ENCODE data around the gene CTNNA3.
"Not testable (repeated sequence)": the region's sequence is repeated elsewhere in the genome, so short reads cannot be mapped to it uniquely, and the experiment has no call there.

The CTNNA3 gene

GRCh38 chr10:67401711-67402110 lies 294.3 kb downstream of the CTNNA3 start:
- Histone ChIP-seq H3K9ac (ENCODE audit: low read depth, low read length) (no peak overlapping the region), H3K4me1 (ENCODE audit: insufficient read depth, low read length) (peaks cover 20% of the 10 kb centered on the region), H3K27ac (ENCODE audit: low read length) (no peak overlapping the region), H3K4me3 (ENCODE audit: low read length) (peak overlapping the region; percentile 30; the same call in 1 of the 2 replicates), H3K9me3 (ENCODE audit: insufficient read depth, low read depth, low read length) (peaks cover 13% of the 10 kb centered on the region; the same call in 1 of the 2 replicates), H3K36me3 (ENCODE audit: insufficient read depth, low read depth, low read length) (no peaks in the 10 kb centered on the region), H3K27me3 (ENCODE audit: insufficient read depth, low read length) (no peaks in the 10 kb centered on the region)

- peaks cover 20% of the 10 kb centered on the region for H3K4me1 ChIP-seq (ENCODE audit: insufficient read depth, low read length)
- H3K9ac ChIP-seq (ENCODE audit: low read depth, low read length), result peak overlapping the region; percentile 41; the same call in 1 of the 2 replicates
- not testable (repeated sequence) for H3K9me3 ChIP-seq (ENCODE audit: insufficient read depth, low read depth, low read length); H3K36me3 ChIP-seq (ENCODE audit: insufficient read depth, low read depth, low read length); H3K27ac ChIP-seq (ENCODE audit: low read length); H3K27me3 ChIP-seq (ENCODE audit: insufficient read depth, low read length)
- H3K4me3 ChIP-seq (ENCODE audit: low read length), result peak overlapping the region; percentile 61
Observed at GRCh38 chr10:67386841-67387533, 309.0 kb downstream of the CTNNA3 start.

GRCh38 chr10:67386260-67386659 lies 309.7 kb downstream of the CTNNA3 start:
- H3K9ac ChIP-seq (ENCODE audit: low read depth, low read length), result no peak overlapping the region
- H3K36me3 ChIP-seq (ENCODE audit: insufficient read depth, low read depth, low read length), result no peaks in the 10 kb centered on the region
- no peak overlapping the region for H3K27ac ChIP-seq (ENCODE audit: low read length)
- H3K9me3 ChIP-seq (ENCODE audit: insufficient read depth, low read depth, low read length), result no peaks in the 10 kb centered on the region
- H3K27me3 ChIP-seq (ENCODE audit: insufficient read depth, low read length), result no peaks in the 10 kb centered on the region
- H3K4me3 ChIP-seq (ENCODE audit: low read length), result peak overlapping the region; percentile 61
- H3K4me1 ChIP-seq (ENCODE audit: insufficient read depth, low read length), result peaks cover 20% of the 10 kb centered on the region

GRCh38 chr10:67385566-67385965 lies 310.4 kb downstream of the CTNNA3 start:
- no peak overlapping the region for H3K27ac ChIP-seq (ENCODE audit: low read length)
- no peaks in the 10 kb centered on the region for H3K27me3 ChIP-seq (ENCODE audit: insufficient read depth, low read length)
- no peaks in the 10 kb centered on the region for H3K36me3 ChIP-seq (ENCODE audit: insufficient read depth, low read depth, low read length)
- H3K4me1 ChIP-seq (ENCODE audit: insufficient read depth, low read length), result peaks cover 20% of the 10 kb centered on the region
- H3K9me3 ChIP-seq (ENCODE audit: insufficient read depth, low read depth, low read length), result no peaks in the 10 kb centered on the region
- H3K4me3 ChIP-seq (ENCODE audit: low read length), result no peak overlapping the region
- no peak overlapping the region for H3K9ac ChIP-seq (ENCODE audit: low read depth, low read length)

GRCh38 chr10:67385089-67385488 lies 310.9 kb downstream of the CTNNA3 start:
- no peak overlapping the region for H3K9ac ChIP-seq (ENCODE audit: low read depth, low read length)
- H3K27me3 ChIP-seq (ENCODE audit: insufficient read depth, low read length), result no peaks in the 10 kb centered on the region
- H3K27ac ChIP-seq (ENCODE audit: low read length), result no peak overlapping the region
- no peaks in the 10 kb centered on the region for H3K36me3 ChIP-seq (ENCODE audit: insufficient read depth, low read depth, low read length)
- peaks cover 20% of the 10 kb centered on the region for H3K4me1 ChIP-seq (ENCODE audit: insufficient read depth, low read length)
- H3K9me3 ChIP-seq (ENCODE audit: insufficient read depth, low read depth, low read length), result no peaks in the 10 kb centered on the region
- H3K4me3 ChIP-seq (ENCODE audit: low read length), result no peak overlapping the region

- no peak overlapping the region for H3K9ac ChIP-seq (ENCODE audit: low read depth, low read length)
- H3K27me3 ChIP-seq (ENCODE audit: insufficient read depth, low read length), result no peaks in the 10 kb centered on the region
- H3K9me3 ChIP-seq (ENCODE audit: insufficient read depth, low read depth, low read length), result no peaks in the 10 kb centered on the region
- H3K4me3 ChIP-seq (ENCODE audit: low read length), result no peak overlapping the region
- no peaks in the 10 kb centered on the region for H3K36me3 ChIP-seq (ENCODE audit: insufficient read depth, low read depth, low read length)
- peaks cover 8% of the 10 kb centered on the region for H3K4me1 ChIP-seq (ENCODE audit: insufficient read depth, low read length)
- no peak overlapping the region for H3K27ac ChIP-seq (ENCODE audit: low read length)
Observed at GRCh38 chr10:67331121-67331910, 364.7 kb downstream of the CTNNA3 start.

- H3K9me3 ChIP-seq (ENCODE audit: insufficient read depth, low read depth, low read length), result peaks cover 11% of the 10 kb centered on the region; the same call in 1 of the 2 replicates
- no peaks in the 10 kb centered on the region for H3K36me3 ChIP-seq (ENCODE audit: insufficient read depth, low read depth, low read length)
- H3K9ac ChIP-seq (ENCODE audit: low read depth, low read length), result no peak overlapping the region
- no peak overlapping the region for H3K4me3 ChIP-seq (ENCODE audit: low read length)
- H3K27me3 ChIP-seq (ENCODE audit: insufficient read depth, low read length), result no peaks in the 10 kb centered on the region
- peaks cover 4% of the 10 kb centered on the region for H3K4me1 ChIP-seq (ENCODE audit: insufficient read depth, low read length)
- H3K27ac ChIP-seq (ENCODE audit: low read length), result no peak overlapping the region
Observed at GRCh38 chr10:67327626-67328535, 368.1 kb downstream of the CTNNA3 start.

- Histone ChIP-seq H3K9ac (ENCODE audit: low read depth, low read length) (no peak overlapping the region), H3K4me3 (ENCODE audit: low read length) (no peak overlapping the region), H3K36me3 (ENCODE audit: insufficient read depth, low read depth, low read length) (no peaks in the 10 kb centered on the region), H3K9me3 (ENCODE audit: insufficient read depth, low read depth, low read length) (peaks cover 11% of the 10 kb centered on the region; the same call in 1 of the 2 replicates), H3K4me1 (ENCODE audit: insufficient read depth, low read length) (no peaks in the 10 kb centered on the region), H3K27ac (ENCODE audit: low read length) (no peak overlapping the region), H3K27me3 (ENCODE audit: insufficient read depth, low read length) (no peaks in the 10 kb centered on the region)
Observed at GRCh38 chr10:67319976-67320375, 376.0 kb downstream of the CTNNA3 start.

- no peak overlapping the region for H3K27ac ChIP-seq (ENCODE audit: low read length)
Observed at GRCh38 chr10:67308912-67309311, 387.1 kb downstream of the CTNNA3 start.

GRCh38 chr10:67306588-67307205 lies 389.3 kb downstream of the CTNNA3 start:
- no peak overlapping the region for H3K4me3 ChIP-seq (ENCODE audit: low read length)

More at GRCh38 chr10:67308912-67309311, 387.1 kb downstream of the CTNNA3 start:
- Histone ChIP-seq H3K4me3 (ENCODE audit: low read length) (no peak overlapping the region), H3K9ac (ENCODE audit: low read depth, low read length) (no peak overlapping the region), H3K4me1 (ENCODE audit: insufficient read depth, low read length) (no peaks in the 10 kb centered on the region), H3K9me3 (ENCODE audit: insufficient read depth, low read depth, low read length) (no peaks in the 10 kb centered on the region), H3K36me3 (ENCODE audit: insufficient read depth, low read depth, low read length) (no peaks in the 10 kb centered on the region), H3K27me3 (ENCODE audit: insufficient read depth, low read length) (no peaks in the 10 kb centered on the region)

GRCh38 chr10:67302701-67303100 lies 393.3 kb downstream of the CTNNA3 start:
- Histone ChIP-seq H3K4me1 (ENCODE audit: insufficient read depth, low read length) (no peaks in the 10 kb centered on the region), H3K27me3 (ENCODE audit: insufficient read depth, low read length) (no peaks in the 10 kb centered on the region), H3K9ac (ENCODE audit: low read depth, low read length) (no peak overlapping the region), H3K9me3 (ENCODE audit: insufficient read depth, low read depth, low read length) (no peaks in the 10 kb centered on the region), H3K36me3 (ENCODE audit: insufficient read depth, low read depth, low read length) (no peaks in the 10 kb centered on the region), H3K4me3 (ENCODE audit: low read length) (no peak overlapping the region), H3K27ac (ENCODE audit: low read length) (no peak overlapping the region)

More at GRCh38 chr10:67306588-67307205, 389.3 kb downstream of the CTNNA3 start:
- no peaks in the 10 kb centered on the region for H3K27me3 ChIP-seq (ENCODE audit: insufficient read depth, low read length)
- no peak overlapping the region for H3K9ac ChIP-seq (ENCODE audit: low read depth, low read length)
- no peak overlapping the region for H3K27ac ChIP-seq (ENCODE audit: low read length)
- no peaks in the 10 kb centered on the region for H3K4me1 ChIP-seq (ENCODE audit: insufficient read depth, low read length)
- no peaks in the 10 kb centered on the region for H3K9me3 ChIP-seq (ENCODE audit: insufficient read depth, low read depth, low read length)
- H3K36me3 ChIP-seq (ENCODE audit: insufficient read depth, low read depth, low read length), result no peaks in the 10 kb centered on the region
